ENCODE data around the gene IGSF11.

DNA sequence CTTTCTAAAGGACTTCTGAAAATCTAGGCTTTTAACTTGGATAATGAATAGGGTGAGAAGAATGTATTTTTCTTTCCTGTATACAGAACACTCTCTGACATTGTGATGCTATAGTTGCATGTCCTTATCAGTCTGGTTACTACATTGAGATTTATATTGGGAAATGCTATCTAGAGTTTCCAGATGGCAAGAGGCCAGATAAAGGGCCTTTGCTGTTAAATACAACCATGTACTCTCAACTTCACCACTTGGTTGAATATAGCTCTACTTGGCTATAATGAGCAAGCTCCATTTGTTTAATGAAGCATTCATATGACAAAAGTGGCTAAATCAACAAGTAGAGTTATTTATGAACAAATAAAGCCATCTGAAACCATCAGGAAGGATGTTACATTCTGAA lies 91.0 kb downstream of the IGSF11 start:
- TF ChIP-seq, protein P1, sequence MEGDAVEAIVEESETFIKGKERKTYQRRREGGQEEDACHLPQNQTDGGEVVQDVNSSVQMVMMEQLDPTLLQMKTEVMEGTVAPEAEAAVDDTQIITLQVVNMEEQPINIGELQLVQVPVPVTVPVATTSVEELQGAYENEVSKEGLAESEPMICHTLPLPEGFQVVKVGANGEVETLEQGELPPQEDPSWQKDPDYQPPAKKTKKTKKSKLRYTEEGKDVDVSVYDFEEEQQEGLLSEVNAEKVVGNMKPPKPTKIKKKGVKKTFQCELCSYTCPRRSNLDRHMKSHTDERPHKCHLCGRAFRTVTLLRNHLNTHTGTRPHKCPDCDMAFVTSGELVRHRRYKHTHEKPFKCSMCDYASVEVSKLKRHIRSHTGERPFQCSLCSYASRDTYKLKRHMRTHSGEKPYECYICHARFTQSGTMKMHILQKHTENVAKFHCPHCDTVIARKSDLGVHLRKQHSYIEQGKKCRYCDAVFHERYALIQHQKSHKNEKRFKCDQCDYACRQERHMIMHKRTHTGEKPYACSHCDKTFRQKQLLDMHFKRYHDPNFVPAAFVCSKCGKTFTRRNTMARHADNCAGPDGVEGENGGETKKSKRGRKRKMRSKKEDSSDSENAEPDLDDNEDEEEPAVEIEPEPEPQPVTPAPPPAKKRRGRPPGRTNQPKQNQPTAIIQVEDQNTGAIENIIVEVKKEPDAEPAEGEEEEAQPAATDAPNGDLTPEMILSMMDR (IDR thresholded peaks at IDR 0.05) = no peak
- TF ChIP-seq ZFX (IDR thresholded peaks at IDR 0.05; ENCODE audit: borderline replicate concordance) = no peak
